Karpas-422 (cell line): Measurements from ENCODE around the gene TMEM115. TPM values are rescaled to one million over a fixed set of nuclear protein-coding genes. Genes with fewer than 3 reads are reported as not detected.
A peak's percentile ranks its signal among the peaks of the same experiment; 100 is the strongest.

ENCODE experiments used
- DNase-seq: peaks from one replicate; pipeline ENCODE4 v3.0.0-alpha.2; 2015
- H2AFZ ChIP-seq: fragments of 200-600 bp; sonication (generic); 2 replicates; pipeline ENCODE4 v1.6.1; 2014; ENCODE audit warnings: antibody characterized with exemption, low read length, mixed read lengths
- H3K27ac ChIP-seq: fragments of 200-600 bp; sonication (generic); 2 replicates; pipeline ENCODE4 v1.5.1; 2014; ENCODE audit warnings: mild to moderate bottlenecking, low read length, moderate library complexity
- H3K27me3 ChIP-seq: fragments of 200-600 bp; sonication (generic); 2 replicates; pipeline ENCODE4 v1.6.1; 2014; ENCODE audit warnings: low read length, mixed read lengths
- H3K36me3 ChIP-seq: fragments of 200-600 bp; sonication (generic); 2 replicates; pipeline ENCODE4 v1.6.1; 2014; ENCODE audit warnings: low read length, mixed read lengths; ENCODE audit not compliant: insufficient read depth
- H3K4me1 ChIP-seq: fragments of 200-600 bp; sonication (generic); 2 replicates; pipeline ENCODE4 v1.6.1; 2014; ENCODE audit warnings: mild to moderate bottlenecking, low read length, mixed read lengths
- H3K4me2 ChIP-seq: fragments of 200-600 bp; sonication (generic); 2 replicates; pipeline ENCODE4 v1.6.1; 2014; ENCODE audit warnings: low read length, low read depth, mild to moderate bottlenecking; ENCODE audit not compliant: poor library complexity, severe bottlenecking
- H3K4me3 ChIP-seq: fragments of 200-600 bp; sonication (generic); 2 replicates; pipeline ENCODE4 v1.5.1; 2014; ENCODE audit warnings: mild to moderate bottlenecking, antibody characterized with exemption, low read length, mixed read lengths
- H3K79me2 ChIP-seq: fragments of 200-600 bp; sonication (generic); 2 replicates; pipeline ENCODE4 v1.6.1; 2014; ENCODE audit warnings: mild to moderate bottlenecking, low read length, mixed read lengths
- H3K9ac ChIP-seq: fragments of 200-600 bp; sonication (generic); 2 replicates; pipeline ENCODE4 v1.6.0; 2014; ENCODE audit warnings: low read length
- H3K9me2 ChIP-seq: fragments of 200-600 bp; sonication (generic), shearing (Covaris generic); replicated peaks from 2 replicates; pipeline ENCODE4 v1.6.0; 2014; ENCODE audit warnings: mild to moderate bottlenecking, low read length, moderate library complexity; ENCODE audit not compliant: insufficient read depth
- H3K9me3 ChIP-seq: fragments of 300-700, 200-600 bp; sonication (generic); 2 replicates; pipeline ENCODE4 v1.6.1; 2014; ENCODE audit warnings: low read length, mixed read lengths
- H4K20me1 ChIP-seq: fragments of 200-600 bp; sonication (generic); 2 replicates; pipeline ENCODE4 v1.6.1; 2014; ENCODE audit warnings: mild to moderate bottlenecking, antibody characterized with exemption, low read length, low read depth; ENCODE audit not compliant: insufficient read depth
- total RNA-seq: library from RNA; depleted of rRNA; stranded (reverse); fragments of >200 nt; shearing (Covaris generic); gene quantifications from 2 replicates; pipeline ENCODE4 v1.2.3, GENCODE V29; 2014; ENCODE audit warnings: low replicate concordance

The TMEM115 gene
- total RNA-seq, 1 experiment from 2014 or later, result 13.8 TPM

DNA sequence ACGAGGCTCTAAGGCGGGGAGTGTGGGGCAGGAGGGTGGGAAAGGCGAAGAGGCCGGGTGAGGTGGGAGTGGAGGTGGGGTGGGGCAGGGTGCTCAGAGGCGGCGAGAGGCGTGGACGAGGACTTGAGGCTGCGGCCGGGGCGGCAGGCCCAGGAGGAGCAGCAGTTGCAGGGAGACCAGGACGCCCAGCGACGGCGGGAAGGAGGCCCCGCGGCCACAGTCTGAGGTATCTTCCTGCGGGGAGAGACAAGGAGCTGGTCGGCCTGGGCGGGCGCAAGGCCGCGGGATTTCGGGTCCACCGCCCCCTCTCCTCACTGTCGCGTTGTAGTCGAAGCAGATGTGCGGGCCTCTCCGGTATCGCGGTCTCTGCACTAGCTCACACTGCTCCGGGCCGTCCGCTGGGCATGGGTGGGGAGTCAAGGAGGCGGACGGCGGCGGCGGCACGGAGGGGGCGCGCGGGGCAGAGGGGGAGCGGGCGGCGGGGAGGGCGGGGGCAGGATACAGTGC lies 5.3 kb upstream of the TMEM115 start:
- Histone ChIP-seq H2AFZ (no peak overlapping the region), H3K9me3 (no peaks in the 10 kb centered on the region), H3K27ac (no peak overlapping the region), H3K9ac (no peak overlapping the region), H3K4me2 (no peak overlapping the region), H3K36me3 (no peaks in the 10 kb centered on the region), H3K4me1 (peaks cover 12% of the 10 kb centered on the region), H3K9me2 (no peaks in the 10 kb centered on the region), H3K4me3 (no peak overlapping the region), H4K20me1 (no peaks in the 10 kb centered on the region), H3K27me3 (no peaks in the 10 kb centered on the region), H3K79me2 (no peaks in the 10 kb centered on the region)
- no peak for DNase-seq

DNA sequence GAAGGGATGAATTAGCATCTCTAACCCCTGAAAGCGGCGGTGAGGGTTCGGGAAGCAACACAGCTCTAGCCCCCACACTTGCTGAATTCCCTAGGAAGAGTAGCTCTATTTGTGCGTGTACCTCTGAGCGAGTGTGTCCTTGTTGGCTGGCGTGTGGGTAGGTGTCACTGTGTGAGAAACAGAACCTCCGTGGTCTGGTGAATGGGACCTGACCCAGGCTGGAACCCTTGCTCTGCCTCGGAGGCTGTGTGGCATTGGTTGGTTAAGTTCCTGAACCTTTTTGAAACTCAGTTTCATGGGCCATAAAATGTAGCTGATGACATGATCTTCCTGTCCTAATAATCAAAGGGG lies 414 bp upstream of the TMEM115 start:
- Histone ChIP-seq H3K27me3 (no peaks in the 10 kb centered on the region), H3K4me1 (peaks cover 41% of the 10 kb centered on the region), H3K4me2 (peak overlapping the region; percentile 70), H3K4me3 (peak overlapping the region; percentile 83), H3K9me3 (no peaks in the 10 kb centered on the region), H3K9me2 (no peaks in the 10 kb centered on the region), H3K9ac (peak overlapping the region; percentile 59), H3K79me2 (peaks cover 42% of the 10 kb centered on the region), H3K27ac (no peak overlapping the region), H3K36me3 (0 out of 2 replicates have a peak, but pooled peaks cover 5% of the 10 kb centered on the region), H2AFZ (peak overlapping the region; percentile 76), H4K20me1 (no peaks in the 10 kb centered on the region; the same call in 1 of the 2 replicates)
- no peak for DNase-seq

DNA sequence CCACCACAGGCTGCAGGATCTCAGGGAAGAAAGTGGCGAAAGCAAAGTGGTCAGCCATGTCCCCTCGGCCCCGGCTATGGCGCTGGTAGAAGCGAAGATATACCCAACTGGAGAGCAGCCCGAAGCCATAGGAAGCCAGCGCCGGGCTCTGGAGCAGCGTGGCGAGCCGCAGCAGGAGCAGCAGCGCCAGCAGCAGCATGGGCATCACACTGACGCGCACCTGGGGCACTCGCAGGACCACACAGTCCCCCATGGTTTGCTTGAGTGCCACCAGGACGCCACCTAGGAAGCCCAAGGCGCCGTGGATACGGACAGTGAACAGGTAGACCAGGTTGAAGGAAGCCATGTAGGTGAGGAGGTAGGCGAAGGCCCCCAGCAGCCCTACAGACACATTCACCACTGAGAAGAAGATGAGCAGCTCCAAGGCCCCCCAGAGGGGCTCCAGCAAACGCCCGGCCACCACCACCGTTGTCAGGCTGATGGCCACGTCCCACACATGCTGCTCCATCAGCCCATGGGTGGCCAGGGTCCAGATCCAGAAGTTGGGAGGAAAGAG lies 888 bp downstream of the TMEM115 start:
- peaks cover 8% of the 10 kb centered on the region; the same call in 1 of the 2 replicates for H3K36me3 ChIP-seq
- H3K9me3 ChIP-seq, result no peaks in the 10 kb centered on the region
- H3K4me2 ChIP-seq, result peak overlapping the region; percentile 70
- peak overlapping the region; percentile 93 for H3K9ac ChIP-seq
- no peaks in the 10 kb centered on the region for H3K27me3 ChIP-seq
- no peak for DNase-seq
- peaks cover 41% of the 10 kb centered on the region for H3K4me1 ChIP-seq
- H3K27ac ChIP-seq, result no peak overlapping the region
- H3K9me2 ChIP-seq, result no peaks in the 10 kb centered on the region
- peaks cover 42% of the 10 kb centered on the region for H3K79me2 ChIP-seq
- peak overlapping the region; percentile 83 for H3K4me3 ChIP-seq
- no peaks in the 10 kb centered on the region; the same call in 1 of the 2 replicates for H4K20me1 ChIP-seq
- H2AFZ ChIP-seq, result no peak overlapping the region

DNA sequence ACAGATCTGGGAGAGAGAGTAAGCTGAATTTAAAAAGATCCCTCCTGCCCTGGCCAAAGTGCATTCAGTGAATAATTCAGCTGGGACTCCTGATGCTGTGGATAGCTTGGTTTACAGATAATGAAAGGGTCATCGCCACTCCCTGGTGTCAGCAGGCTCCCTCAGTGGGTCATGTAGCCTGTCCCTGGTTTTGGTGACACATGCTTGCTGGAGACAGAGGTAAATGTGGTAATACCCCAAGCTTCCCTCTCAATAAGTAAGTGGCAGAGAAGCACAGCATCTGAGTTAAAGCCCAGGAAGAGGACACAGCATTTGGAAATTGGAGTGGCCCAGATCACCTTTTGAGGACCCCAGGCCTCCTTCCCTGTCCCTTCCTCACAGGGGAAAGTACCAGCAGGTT lies 1.8 kb downstream of the TMEM115 start:
- no peak for DNase-seq
- peak overlapping the region; percentile 70 for H3K4me2 ChIP-seq
- peak overlapping the region; percentile 93 for H3K9ac ChIP-seq
- H4K20me1 ChIP-seq, result no peaks in the 10 kb centered on the region; the same call in 1 of the 2 replicates
- H3K9me3 ChIP-seq, result no peaks in the 10 kb centered on the region
- peak overlapping the region; percentile 83 for H3K4me3 ChIP-seq
- peaks cover 8% of the 10 kb centered on the region; the same call in 1 of the 2 replicates for H3K36me3 ChIP-seq
- H3K27me3 ChIP-seq, result no peaks in the 10 kb centered on the region
- H2AFZ ChIP-seq, result no peak overlapping the region
- H3K4me1 ChIP-seq, result peaks cover 41% of the 10 kb centered on the region
- no peak overlapping the region for H3K27ac ChIP-seq
- H3K79me2 ChIP-seq, result peaks cover 42% of the 10 kb centered on the region
- no peaks in the 10 kb centered on the region for H3K9me2 ChIP-seq

DNA sequence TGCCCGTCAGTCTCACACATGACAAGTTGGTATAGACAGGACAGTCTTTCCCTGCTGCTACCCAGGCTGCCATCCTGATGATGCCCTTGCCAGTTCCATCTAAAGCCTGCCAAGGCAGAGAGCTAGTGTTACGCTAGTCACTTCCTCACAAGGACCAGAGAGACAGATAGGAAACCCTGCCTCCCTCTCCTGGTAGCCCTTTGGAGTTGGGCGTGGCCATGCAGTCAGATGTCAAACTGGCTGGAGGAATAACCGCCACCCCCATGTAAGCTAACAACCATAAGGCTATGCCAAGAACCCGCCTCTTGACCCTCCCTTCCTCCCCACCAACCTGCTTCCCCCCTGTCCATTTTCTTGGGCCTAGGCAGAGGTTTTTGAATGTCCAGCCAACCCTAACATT lies 2.8 kb downstream of the TMEM115 start:
- peak overlapping the region; percentile 83; the same call in 1 of the 2 replicates for H3K4me3 ChIP-seq
- H3K9me3 ChIP-seq, result no peaks in the 10 kb centered on the region
- peaks cover 8% of the 10 kb centered on the region; the same call in 1 of the 2 replicates for H3K36me3 ChIP-seq
- H3K9me2 ChIP-seq, result no peaks in the 10 kb centered on the region
- no peak for DNase-seq
- peak overlapping the region; percentile 93 for H3K9ac ChIP-seq
- H3K4me2 ChIP-seq, result peak overlapping the region; percentile 70
- peaks cover 46% of the 10 kb centered on the region for H3K4me1 ChIP-seq
- H3K27me3 ChIP-seq, result no peaks in the 10 kb centered on the region
- no peaks in the 10 kb centered on the region; the same call in 1 of the 2 replicates for H4K20me1 ChIP-seq
- H2AFZ ChIP-seq, result no peak overlapping the region
- H3K79me2 ChIP-seq, result peaks cover 46% of the 10 kb centered on the region
- no peak overlapping the region for H3K27ac ChIP-seq

DNA sequence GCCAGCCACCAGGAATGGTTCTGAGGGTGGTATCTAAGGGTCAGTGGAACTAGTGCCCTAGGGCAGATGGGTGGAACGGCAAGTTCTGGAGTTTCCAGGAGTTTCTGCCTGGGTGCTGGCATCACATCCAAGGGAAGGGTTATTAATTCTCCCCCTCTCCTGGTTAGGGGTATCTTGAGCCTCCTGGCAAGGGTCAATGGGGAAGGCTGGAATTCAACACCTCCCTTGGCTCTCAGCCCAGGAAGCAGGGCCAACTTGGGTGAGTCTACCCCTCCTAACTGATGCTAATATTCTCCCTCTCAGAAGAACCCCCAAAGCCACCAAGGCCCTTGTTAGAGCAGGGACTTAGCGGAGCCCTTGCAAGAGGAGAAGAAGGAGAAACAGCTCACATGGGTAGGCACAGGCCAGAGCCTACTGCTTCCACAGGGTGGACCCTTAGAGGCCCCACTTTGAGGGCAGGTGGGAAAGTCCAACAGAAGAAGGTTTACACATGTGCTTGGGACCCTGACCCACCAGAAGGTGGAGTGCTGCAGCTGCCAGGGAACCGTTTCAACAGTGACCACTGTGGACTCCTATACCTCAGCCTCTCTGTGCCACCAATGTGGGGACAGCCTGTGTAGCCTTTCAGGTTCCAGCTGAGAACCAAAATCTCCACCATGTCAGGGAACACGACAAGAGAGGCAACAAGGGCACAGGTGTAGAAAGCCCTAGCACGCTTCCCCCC lies 3.3 kb downstream of the TMEM115 start:
- Histone ChIP-seq H4K20me1 (no peaks in the 10 kb centered on the region; the same call in 1 of the 2 replicates), H3K9me3 (no peaks in the 10 kb centered on the region), H3K9me2 (no peaks in the 10 kb centered on the region), H3K79me2 (peaks cover 51% of the 10 kb centered on the region), H3K27ac (no peak overlapping the region), H3K4me3 (peak overlapping the region; percentile 14; the same call in 1 of the 2 replicates), H3K9ac (peak overlapping the region; percentile 43), H2AFZ (no peak overlapping the region), H3K27me3 (no peaks in the 10 kb centered on the region), H3K36me3 (peaks cover 8% of the 10 kb centered on the region; the same call in 1 of the 2 replicates), H3K4me2 (peak overlapping the region; percentile 70), H3K4me1 (peaks cover 51% of the 10 kb centered on the region)
- DNase-seq, result no peak

DNA sequence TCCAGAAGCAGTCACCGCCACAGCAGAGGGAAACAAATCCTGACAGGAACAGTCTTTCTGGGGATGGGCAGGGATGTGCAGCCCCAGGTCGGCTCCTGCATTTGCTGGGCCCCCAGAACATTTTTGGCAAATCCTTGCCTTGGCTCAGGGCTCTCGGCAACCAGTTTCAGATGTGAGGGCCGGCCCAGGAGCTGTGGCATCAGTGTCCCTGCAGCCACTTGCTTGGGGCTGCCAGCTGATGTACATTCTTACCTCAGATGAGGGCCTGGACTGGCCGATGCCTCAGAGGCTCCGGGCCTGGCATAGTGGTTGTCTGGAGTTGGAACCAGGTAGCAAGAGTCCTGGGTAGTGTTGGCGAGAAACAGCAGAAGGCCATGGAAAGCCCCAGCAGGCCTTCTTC lies 4.5 kb downstream of the TMEM115 start:
- H3K79me2 ChIP-seq, result peaks cover 57% of the 10 kb centered on the region
- no peak overlapping the region for H3K9ac ChIP-seq
- no peaks in the 10 kb centered on the region for H3K27me3 ChIP-seq
- H3K4me2 ChIP-seq, result no peak overlapping the region
- no peaks in the 10 kb centered on the region for H3K9me2 ChIP-seq
- no peak overlapping the region for H3K4me3 ChIP-seq
- H3K4me1 ChIP-seq, result peaks cover 54% of the 10 kb centered on the region
- H4K20me1 ChIP-seq, result no peaks in the 10 kb centered on the region; the same call in 1 of the 2 replicates
- H2AFZ ChIP-seq, result no peak overlapping the region
- H3K9me3 ChIP-seq, result no peaks in the 10 kb centered on the region
- H3K36me3 ChIP-seq, result peaks cover 8% of the 10 kb centered on the region; the same call in 1 of the 2 replicates
- H3K27ac ChIP-seq, result no peak overlapping the region
- DNase-seq, result no peak

DNA sequence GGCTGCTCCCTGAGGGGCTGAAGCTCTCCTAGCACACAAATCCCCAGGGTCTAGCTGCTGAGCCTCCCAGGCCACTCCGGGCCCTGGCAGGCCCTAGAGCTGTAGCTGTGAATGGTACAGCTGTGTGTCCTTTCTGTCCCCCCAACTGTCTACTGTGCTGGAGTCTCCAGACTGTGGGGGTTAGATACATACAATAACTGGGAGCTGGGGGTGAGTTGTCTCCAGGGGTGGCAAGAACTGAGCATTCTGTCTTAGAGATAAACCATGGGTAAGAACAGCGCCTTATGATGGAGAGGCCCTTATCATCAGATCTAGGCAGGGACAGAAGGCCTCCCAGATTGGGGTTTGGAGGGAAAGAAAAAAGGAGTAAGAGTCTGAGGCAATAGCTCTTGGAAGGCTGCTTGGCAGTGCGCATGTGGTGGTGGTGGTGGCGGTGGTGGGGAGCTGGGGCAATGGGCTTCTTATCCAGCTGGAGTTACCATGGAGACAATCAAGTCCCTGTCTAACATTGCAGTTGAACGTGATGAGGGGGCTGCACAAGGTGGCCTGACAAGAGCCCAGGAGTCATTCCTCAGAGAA lies 5.0 kb downstream of the TMEM115 start:
- no peak for DNase-seq

More for the DNA sequence above, 5.0 kb downstream of the TMEM115 start:
- H4K20me1 ChIP-seq, result no peaks in the 10 kb centered on the region; the same call in 1 of the 2 replicates
- peaks cover 8% of the 10 kb centered on the region; the same call in 1 of the 2 replicates for H3K36me3 ChIP-seq
- H3K9me2 ChIP-seq, result no peaks in the 10 kb centered on the region
- no peak overlapping the region for H2AFZ ChIP-seq
- peaks cover 63% of the 10 kb centered on the region for H3K79me2 ChIP-seq
- H3K4me3 ChIP-seq, result no peak overlapping the region
- H3K27ac ChIP-seq, result no peak overlapping the region
- no peaks in the 10 kb centered on the region for H3K27me3 ChIP-seq
- H3K4me1 ChIP-seq, result peaks cover 57% of the 10 kb centered on the region
- no peak overlapping the region for H3K9ac ChIP-seq
- H3K9me3 ChIP-seq, result no peaks in the 10 kb centered on the region
- H3K4me2 ChIP-seq, result no peak overlapping the region
